Measurements from ENCODE around the gene SEPTIN1.

Gene SEPTIN1

DNA sequence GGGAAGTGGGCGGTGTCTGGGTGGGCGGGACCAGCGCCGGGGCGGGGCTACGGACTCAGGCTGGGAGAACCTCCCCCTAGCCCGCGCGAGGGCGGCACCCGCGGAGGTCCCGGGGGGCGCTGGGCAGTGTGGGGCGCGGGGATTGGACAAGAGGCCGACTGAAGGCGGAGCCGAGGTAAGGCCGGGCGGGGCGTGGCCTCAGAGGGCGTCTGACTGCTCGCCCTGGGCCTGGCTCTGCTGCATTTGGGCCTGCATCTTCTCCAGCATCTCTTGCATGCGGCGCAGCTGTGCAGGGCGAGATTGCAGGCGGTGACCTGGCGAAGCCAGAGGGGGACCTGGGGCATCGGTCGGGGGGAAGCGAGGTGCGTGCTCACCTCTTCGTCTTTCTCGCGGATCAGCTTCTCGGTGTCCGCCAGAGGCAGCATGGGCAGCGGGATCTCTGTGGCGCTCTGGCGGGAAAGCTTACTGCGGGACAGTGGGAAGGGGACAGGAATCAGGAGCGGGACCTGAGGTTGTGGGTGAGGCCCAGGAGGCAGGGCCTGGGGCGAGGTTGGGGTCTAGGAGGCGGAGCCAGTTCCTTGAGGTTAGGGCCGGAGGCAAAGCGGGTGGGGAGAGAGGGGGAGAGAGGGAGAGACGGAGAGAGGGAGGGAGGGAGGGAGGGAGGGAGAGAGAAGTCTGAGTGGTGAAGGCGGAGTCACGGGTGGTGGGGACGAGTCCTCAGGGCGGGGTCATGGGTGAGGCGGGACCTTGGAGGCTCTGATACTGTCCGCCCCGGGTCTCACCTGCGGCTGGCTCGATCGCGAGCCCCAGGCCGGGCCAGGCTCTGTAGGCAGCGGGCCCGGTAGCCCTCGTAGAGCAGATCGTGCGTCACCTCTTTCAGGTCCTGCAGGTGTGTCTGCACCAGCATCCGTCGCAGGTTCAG lies 3.9 kb downstream of the SEPTIN1 start:
- H3K9me3 ChIP-seq = no peaks in the 10 kb centered on the region
- H3K27me3 ChIP-seq = peaks cover 7% of the 10 kb centered on the region
- H3K4me1 ChIP-seq (ENCODE audit: control insufficient read depth in 1 of 2, insufficient read depth in 1 of 2, low read depth in 1 of 2, low read length in 1 of 2) = peaks cover 28 to 37% of the 10 kb centered on the region in 2 experiments
- TF ChIP-seq, protein P1, sequence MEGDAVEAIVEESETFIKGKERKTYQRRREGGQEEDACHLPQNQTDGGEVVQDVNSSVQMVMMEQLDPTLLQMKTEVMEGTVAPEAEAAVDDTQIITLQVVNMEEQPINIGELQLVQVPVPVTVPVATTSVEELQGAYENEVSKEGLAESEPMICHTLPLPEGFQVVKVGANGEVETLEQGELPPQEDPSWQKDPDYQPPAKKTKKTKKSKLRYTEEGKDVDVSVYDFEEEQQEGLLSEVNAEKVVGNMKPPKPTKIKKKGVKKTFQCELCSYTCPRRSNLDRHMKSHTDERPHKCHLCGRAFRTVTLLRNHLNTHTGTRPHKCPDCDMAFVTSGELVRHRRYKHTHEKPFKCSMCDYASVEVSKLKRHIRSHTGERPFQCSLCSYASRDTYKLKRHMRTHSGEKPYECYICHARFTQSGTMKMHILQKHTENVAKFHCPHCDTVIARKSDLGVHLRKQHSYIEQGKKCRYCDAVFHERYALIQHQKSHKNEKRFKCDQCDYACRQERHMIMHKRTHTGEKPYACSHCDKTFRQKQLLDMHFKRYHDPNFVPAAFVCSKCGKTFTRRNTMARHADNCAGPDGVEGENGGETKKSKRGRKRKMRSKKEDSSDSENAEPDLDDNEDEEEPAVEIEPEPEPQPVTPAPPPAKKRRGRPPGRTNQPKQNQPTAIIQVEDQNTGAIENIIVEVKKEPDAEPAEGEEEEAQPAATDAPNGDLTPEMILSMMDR (IDR thresholded peaks at IDR 0.05) = no peak
- H3K36me3 ChIP-seq = no peaks in the 10 kb centered on the region
- H3K4me3 ChIP-seq (ENCODE audit: low read depth in 1 of 2, low read length in 1 of 2) = peak overlapping the region; percentile 81 to 87
- peak overlapping the region; percentile 99 for H3K27ac ChIP-seq

DNA sequence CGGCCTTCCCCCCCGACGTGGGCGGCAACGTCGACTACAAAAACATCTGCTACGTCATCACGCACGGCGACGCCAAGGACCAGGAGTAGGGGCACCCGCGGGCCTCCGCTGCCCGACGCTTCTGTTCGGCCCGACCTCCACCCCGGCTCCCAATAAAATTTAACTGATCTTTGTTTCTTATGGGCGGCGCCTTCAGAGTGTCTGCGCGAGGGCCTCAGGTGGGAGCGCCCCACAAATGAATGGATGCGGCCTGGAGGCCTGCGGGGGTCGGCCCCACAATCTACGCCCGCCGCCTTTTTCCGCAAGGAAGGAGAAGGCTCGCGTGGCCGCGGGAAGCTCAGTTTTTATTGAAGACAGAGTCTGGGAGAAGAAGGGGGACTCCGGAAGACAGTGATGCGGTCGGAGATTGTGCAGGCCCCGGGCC lies 4.5 kb downstream of the SEPTIN1 start:
- no peaks in the 10 kb centered on the region for H3K9me3 ChIP-seq
- peaks cover 6% of the 10 kb centered on the region for H3K27me3 ChIP-seq
- peak overlapping the region; percentile 81 to 87 for H3K4me3 ChIP-seq (ENCODE audit: low read depth in 1 of 2, low read length in 1 of 2)
- TF ChIP-seq, protein P1 (IDR thresholded peaks at IDR 0.05) = no peak
- H3K36me3 ChIP-seq = no peaks in the 10 kb centered on the region
- peak overlapping the region; percentile 99 for H3K27ac ChIP-seq
- peaks cover 28 to 36% of the 10 kb centered on the region in 2 experiments for H3K4me1 ChIP-seq (ENCODE audit: control insufficient read depth in 1 of 2, insufficient read depth in 1 of 2, low read depth in 1 of 2, low read length in 1 of 2)

DNA sequence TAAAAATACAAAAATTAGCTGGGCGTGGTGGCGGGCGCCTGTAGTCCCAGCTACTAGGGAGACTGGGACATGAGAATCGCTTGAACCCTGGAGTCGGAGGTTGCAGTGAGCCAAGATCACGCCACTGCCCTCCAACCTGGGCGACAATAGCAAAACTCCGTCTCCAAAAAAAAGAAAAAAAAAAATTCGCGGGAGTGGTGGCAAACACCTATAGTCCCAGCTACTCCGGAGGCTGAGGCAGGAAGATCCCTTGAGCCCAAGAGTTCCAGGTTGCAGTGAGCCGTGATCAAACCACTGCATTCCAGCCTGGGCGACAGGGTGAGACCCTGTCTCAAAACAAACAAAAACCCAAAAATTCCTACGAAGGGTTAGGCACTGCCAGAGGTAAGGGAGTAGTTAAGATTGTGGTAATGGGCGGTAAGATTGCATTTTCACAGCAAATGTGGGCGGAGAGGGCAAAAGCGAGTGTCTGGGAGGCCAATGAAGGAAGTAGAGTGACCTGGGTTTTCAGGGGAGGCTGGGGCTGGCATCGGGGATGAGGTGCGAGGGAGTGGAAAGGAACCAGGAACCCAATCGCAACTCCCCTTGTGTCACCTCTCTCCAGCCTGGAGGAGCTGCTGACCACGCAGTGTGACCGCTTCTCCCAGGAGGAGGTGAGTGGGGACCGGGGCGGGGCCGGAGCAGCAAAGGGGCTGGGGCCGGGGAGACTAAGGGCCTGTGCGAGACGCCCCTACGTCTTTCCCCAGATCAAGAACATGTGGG lies 5.1 kb downstream of the SEPTIN1 start:
- Histone ChIP-seq H3K4me1 (ENCODE audit: control insufficient read depth in 1 of 2, insufficient read depth in 1 of 2, low read depth in 1 of 2, low read length in 1 of 2) (peaks cover 22 to 30% of the 10 kb centered on the region in 2 experiments), H3K27me3 (no peaks in the 10 kb centered on the region), H3K36me3 (no peaks in the 10 kb centered on the region), H3K4me3 (ENCODE audit: low read depth in 1 of 2, low read length in 1 of 2) (peak overlapping the region; percentile 81 to 87), H3K9me3 (no peaks in the 10 kb centered on the region), H3K27ac (peak overlapping the region; percentile 99)
- TF ChIP-seq, protein P1 (IDR thresholded peaks at IDR 0.05) = no peak

DNA sequence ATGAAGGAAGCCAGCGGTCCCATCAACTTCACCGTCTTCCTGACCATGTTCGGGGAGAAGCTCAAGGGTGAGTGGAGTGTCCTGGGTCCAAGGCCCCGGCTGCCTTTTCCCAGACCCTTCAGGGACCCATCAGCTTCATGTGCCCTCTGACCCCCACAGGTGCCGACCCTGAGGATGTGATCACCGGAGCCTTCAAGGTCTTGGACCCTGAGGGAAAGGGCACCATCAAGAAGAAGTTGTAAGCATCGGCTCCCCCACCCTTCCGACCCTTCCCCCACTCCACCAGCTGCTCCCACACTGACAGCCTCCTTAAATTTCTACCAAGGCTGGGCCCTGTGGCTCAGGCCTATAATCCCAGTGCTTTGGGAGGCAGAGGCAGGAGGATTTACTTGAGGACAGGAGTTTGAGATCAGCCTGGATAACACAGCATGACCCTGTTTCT lies 5.9 kb downstream of the SEPTIN1 start:
- peaks cover 22 to 29% of the 10 kb centered on the region in 2 experiments for H3K4me1 ChIP-seq (ENCODE audit: control insufficient read depth in 1 of 2, insufficient read depth in 1 of 2, low read depth in 1 of 2, low read length in 1 of 2)
- no peak overlapping the region for H3K4me3 ChIP-seq (ENCODE audit: low read depth in 1 of 2, low read length in 1 of 2)
- H3K9me3 ChIP-seq = no peaks in the 10 kb centered on the region
- peak overlapping the region; percentile 99 for H3K27ac ChIP-seq
- TF ChIP-seq, protein P1 (IDR thresholded peaks at IDR 0.05) = no peak
- H3K27me3 ChIP-seq = no peaks in the 10 kb centered on the region
- no peaks in the 10 kb centered on the region for H3K36me3 ChIP-seq

DNA sequence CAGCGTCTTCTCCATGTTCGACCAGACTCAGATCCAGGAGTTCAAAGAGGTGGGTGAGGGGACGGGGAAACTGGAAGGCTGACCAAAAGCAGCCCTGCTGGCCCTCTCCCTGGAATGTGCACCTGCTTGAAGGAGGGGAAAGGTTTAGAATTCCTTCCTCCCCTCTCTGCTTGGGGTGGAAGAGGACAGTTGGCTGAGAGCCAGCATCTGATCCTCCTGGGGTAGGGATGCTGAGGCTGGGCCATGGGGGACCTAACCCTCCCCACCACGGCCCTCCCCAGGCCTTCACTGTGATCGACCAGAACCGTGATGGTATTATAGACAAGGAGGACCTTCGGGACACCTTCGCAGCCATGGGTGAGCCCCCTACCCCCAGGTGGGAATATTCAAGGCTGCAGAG lies 6.5 kb downstream of the SEPTIN1 start:
- TF ChIP-seq, protein P1 (IDR thresholded peaks at IDR 0.05) = no peak
- peaks cover 27 to 35% of the 10 kb centered on the region in 2 experiments for H3K4me1 ChIP-seq (ENCODE audit: control insufficient read depth in 1 of 2, insufficient read depth in 1 of 2, low read depth in 1 of 2, low read length in 1 of 2)
- peak overlapping the region; percentile 13 for H3K27ac ChIP-seq

More for the DNA sequence above, 6.5 kb downstream of the SEPTIN1 start:
- H3K9me3 ChIP-seq = no peaks in the 10 kb centered on the region
- H3K4me3 ChIP-seq (ENCODE audit: low read depth in 1 of 2, low read length in 1 of 2) = no peak overlapping the region
- H3K27me3 ChIP-seq = no peaks in the 10 kb centered on the region
- H3K36me3 ChIP-seq = no peaks in the 10 kb centered on the region
